K562 (cell line): ENCODE measurements around the gene SGMS1. TPM values are rescaled to one million over a fixed set of nuclear protein-coding genes. Genes with fewer than 3 reads are reported as not detected.

ENCODE experiments used
- E2F8 ChIP-seq: fragments of 450-650 bp; IDR thresholded peaks from 2 replicates; pipeline ENCODE4 v1.7.1; 2018; ENCODE audit warnings: mild to moderate bottlenecking, low read depth; ENCODE audit not compliant: partially characterized antibody
- HDAC1 ChIP-seq, 2 experiments: fragments of 450-650 bp; IDR thresholded peaks; 2 replicates each; pipeline ENCODE4 v1.6.1; 2016 to 2017; ENCODE audit warnings: inconsistent platforms in 1 of 2, mild to moderate bottlenecking in 1 of 2, moderate library complexity in 1 of 2
- ILF3 ChIP-seq: fragments of 450-650 bp; IDR thresholded peaks from 2 replicates; pipeline ENCODE4 v1.6.1; 2018; ENCODE audit warnings: antibody characterized with exemption, mild to moderate bottlenecking, moderate library complexity, borderline replicate concordance
- IRF1 ChIP-seq: sonication (generic); formaldehyde crosslinking; IDR thresholded peaks from 2 replicates; pipeline ENCODE4 v1.8.0; 2022; ENCODE audit warnings: missing genetic modification reagents, mild to moderate bottlenecking, borderline replicate concordance
- MTA3 ChIP-seq: fragments of 450-650 bp; formaldehyde crosslinking; IDR thresholded peaks from 2 replicates; pipeline ENCODE4 v1.6.1; 2017; ENCODE audit warnings: mild to moderate bottlenecking, borderline replicate concordance
- NONO ChIP-seq, 2 experiments: fragments of 200-400 bp in 1 of 2; fragments of 450-650 bp in 1 of 2; formaldehyde crosslinking in 1 of 2; IDR thresholded peaks; 2 replicates each; pipeline ENCODE4 v1.6.1; 2017; ENCODE audit warnings: low read depth in 2 of 2, mild to moderate bottlenecking in 2 of 2, moderate library complexity in 2 of 2, low read length in 1 of 2
- RNF219 ChIP-seq: fragments of 250-450 bp; sonication (Bioruptor Pico); IDR thresholded peaks from 2 replicates; pipeline ENCODE4 v1.5.0; 2022; ENCODE audit warnings: mild to moderate bottlenecking
- ZNF217 ChIP-seq: sonication (generic); formaldehyde crosslinking; IDR thresholded peaks from 2 replicates; pipeline ENCODE4 v1.8.0; 2022; ENCODE audit warnings: mild to moderate bottlenecking, missing genetic modification reagents
- ZNF253 ChIP-seq: fragments of 250-450 bp; sonication (Bioruptor Pico); conservative IDR thresholded peaks from 2 replicates; pipeline ENCODE4 v1.6.1; 2021; ENCODE audit warnings: mild to moderate bottlenecking
- ZNF274 ChIP-seq: IDR thresholded peaks from 2 replicates; pipeline ENCODE4 v1.6.1; 2011; ENCODE audit warnings: low read depth, mild to moderate bottlenecking, low read length, moderate library complexity, borderline replicate concordance
- ZNF347 ChIP-seq: fragments of 450-650 bp; formaldehyde crosslinking; IDR thresholded peaks from 2 replicates; pipeline ENCODE4 v1.4.0; 2020; ENCODE audit warnings: low read depth, mild to moderate bottlenecking, moderate library complexity
- ZNF384 ChIP-seq: IDR thresholded peaks from 2 replicates; pipeline ENCODE4 v1.6.1; 2012; ENCODE audit warnings: low read depth, low read length, improper control_type of control experiment
- ZNF407 ChIP-seq: fragments of 450-650 bp; IDR thresholded peaks from 2 replicates; pipeline ENCODE4 v1.6.1; 2016; ENCODE audit warnings: low read depth
- polyA plus RNA-seq, 8 experiments: library from polyadenylated mRNA; depleted of rRNA in 4 of 8; stranded (reverse) in 5 of 8; unstranded in 3 of 8; fragments of >200 nt; fragmentation: Nextera tagmentation in 2 of 8; fragmentation: Illumina TruSeq in 1 of 8; extraction: Ambion mirVana in 2 of 8; extraction: Trizol in 1 of 8; gene quantifications; 2 replicates each; pipeline versions ENCODE4 v1.2.1 to v1.2.3, GENCODE V29; 2011 to 2014; ENCODE audit warnings: inconsistent platforms in 1 of 8, missing spikeins in 1 of 8
- total RNA-seq, 7 experiments: library from RNA; depleted of rRNA in 6 of 7; stranded (reverse); fragments of >200 nt in 6 of 7; fragmentation: Illumina TruSeq in 2 of 7; extraction: Trizol in 2 of 7; gene quantifications; 2 replicates each; pipeline versions ENCODE4 v1.2.1 to v1.2.3, GENCODE V29; 2011 to 2021; ENCODE audit warnings: low replicate concordance in 1 of 7

SGMS1 gene
- total and polyA plus RNA-seq, 9 of the 15 experiments (the other 6 are each of a cell fraction or from before 2014, with no cell fraction given), result 22.6 to 232 (median 82.2) TPM

GRCh38 chr10:50550291-50550839 is 73.4 kb downstream of the SGMS1 start (continued):
- TF ChIP-seq ZNF274, result peak; percentile 87
- TF ChIP-seq E2F8, result peak; percentile 59
- TF ChIP-seq ZNF384, result 0 out of 2 replicates have a peak, but pooled peaks have one; percentile 26
- TF ChIP-seq ZNF253 (CRISPR knock-in tag), result 0 out of 2 replicates have a peak, but pooled peaks have one; percentile 30
- no peak for TF ChIP-seq ZNF347 (CRISPR knock-in tag)
- TF ChIP-seq RNF219, result no peak
- peak; percentile 72 for TF ChIP-seq ZNF407
- TF ChIP-seq NONO (IDR thresholded peaks at IDR 0.05; ENCODE audit: low read depth in 2 of 2, low read length in 1 of 2), result peak in 1 of 2 experiments; percentile 67; a peak in 2 of 4 replicates
- no peak for TF ChIP-seq IRF1 (CRISPR knock-in tag)
- TF ChIP-seq ILF3, result no peak; the same call in 1 of the 2 replicates
- TF ChIP-seq MTA3, result peak; percentile 94
- no peak for TF ChIP-seq ZNF217 (CRISPR knock-in tag)
- TF ChIP-seq HDAC1 (IDR thresholded peaks at IDR 0.05), result peak; percentile 97 to 100
